GM12878 (cell line): ENCODE data around the gene ELOF1. TPM values are rescaled to one million over a fixed set of nuclear protein-coding genes. Genes with fewer than 3 reads are reported as not detected.

Experiments
- ATAC-seq: fragments of 200-7000 bp; cut with Tn5 transposase; 3 replicates; pipeline ENCODE4 v1.9.1; 2020; ENCODE audit warnings: mild to moderate bottlenecking, moderate library complexity
- BruUV-seq: library from RNA; stranded (reverse); fragments of 400-500 nt; replicated peaks from 2 replicates; lab custom pipeline; 2021; lab: Mats Ljungman, UMichigan
- CTCF ChIA-PET: fragments of 300-600 bp; sonication (Branson Sonifier 250); formaldehyde crosslinking; extraction: SDS; loops from one replicate; lab custom pipeline; 2021; ENCODE audit warnings: inconsistent platforms; lab: Yijun Ruan, JAX
- POLR2A ChIA-PET: fragments of 350-600 bp; formaldehyde crosslinking; extraction: SDS; loops from one replicate; lab custom pipeline; 2021; ENCODE audit warnings: inconsistent platforms; lab: Charles Lee
- RAD21 ChIA-PET: fragments of 300-600 bp; sonication (Branson Sonifier 250); formaldehyde crosslinking; loops from one replicate; lab custom pipeline; 2023; ENCODE audit warnings: antibody characterized with exemption; ENCODE audit not compliant: unreplicated experiment; lab: Charles Lee
- SMC1A ChIA-PET: fragments of 300-600 bp; sonication (Branson Sonifier 250); formaldehyde crosslinking; loops from one replicate; lab custom pipeline; 2023; ENCODE audit not compliant: unreplicated experiment, uncharacterized antibody; lab: Charles Lee
- DNase-seq: peaks from one replicate; pipeline ENCODE4 v3.0.0-alpha.2; 2011; ENCODE audit warnings: low read depth, low spot score
- FAIRE-seq: peaks from 3 replicates; lab custom pipeline; 2011; peaks lifted over from hg19 to GRCh38; lab: Jason Lieb, UNC
- H2AFZ ChIP-seq: 2 replicates; pipeline ENCODE4 v1.6.0; 2011; ENCODE audit warnings: low read depth, low read length, control low read depth; ENCODE audit not compliant: control insufficient read depth
- H3K27ac ChIP-seq: 2 replicates; pipeline ENCODE4 v1.5.1; 2011; ENCODE audit warnings: control low read depth; ENCODE audit not compliant: control insufficient read depth, insufficient read depth
- H3K27me3 ChIP-seq, 2 experiments: replicated peaks in 1 of 2; 2 replicates each; pipeline versions ENCODE4 v1.6.0 to v1.6.1; 2011; ENCODE audit warnings: low read length in 1 of 2; ENCODE audit not compliant: control insufficient read depth in 2 of 2, insufficient read depth in 2 of 2
- H3K36me3 ChIP-seq, 2 experiments: 2 replicates each; pipeline ENCODE4 v1.5.1; 2011; ENCODE audit warnings: low read length in 1 of 2; ENCODE audit not compliant: control insufficient read depth in 2 of 2, insufficient read depth in 2 of 2
- H3K4me1 ChIP-seq: 2 replicates; pipeline ENCODE4 v1.6.1; 2011; ENCODE audit warnings: mild to moderate bottlenecking, low read length, moderate library complexity, mixed read lengths; ENCODE audit not compliant: control insufficient read depth, insufficient read depth
- H3K4me2 ChIP-seq: 2 replicates; pipeline ENCODE4 v1.6.0; 2011; ENCODE audit warnings: control low read depth; ENCODE audit not compliant: control insufficient read depth, insufficient read depth
- H3K4me3 ChIP-seq: fragments of 200-600 bp; sonication (generic); 2 replicates; pipeline ENCODE4 v1.5.1; 2016
- H3K79me2 ChIP-seq: 2 replicates; pipeline ENCODE4 v1.6.0; 2011; ENCODE audit warnings: low read length; ENCODE audit not compliant: control insufficient read depth, insufficient read depth
- H3K9ac ChIP-seq: 2 replicates; pipeline ENCODE4 v1.8.0; 2011; ENCODE audit warnings: low read length, control low read depth, mixed read lengths; ENCODE audit not compliant: control insufficient read depth, insufficient read depth
- H3K9me3 ChIP-seq: replicated peaks from 3 replicates; pipeline ENCODE4 v1.5.1; 2011; ENCODE audit warnings: mild to moderate bottlenecking, low read length; ENCODE audit not compliant: control insufficient read depth, insufficient read depth
- H4K20me1 ChIP-seq: 2 replicates; pipeline ENCODE4 v1.6.0; 2011; ENCODE audit not compliant: control insufficient read depth, insufficient read depth
- CBX5 ChIP-seq: sonication (generic); IDR thresholded peaks from 2 replicates; pipeline ENCODE4 v1.6.1; 2016; ENCODE audit warnings: low read depth, moderate library complexity, mild to moderate bottlenecking, inconsistent platforms
- CREM ChIP-seq: IDR thresholded peaks from 2 replicates; pipeline ENCODE4 v1.6.1; 2014; ENCODE audit warnings: antibody characterized with exemption, low read depth
- EED ChIP-seq: sonication (generic); IDR thresholded peaks from 2 replicates; pipeline ENCODE4 v1.6.1; 2016; ENCODE audit warnings: antibody characterized with exemption, low read depth
- FOS ChIP-seq: IDR thresholded peaks from 3 replicates; pipeline ENCODE4 v1.6.1; 2011; ENCODE audit warnings: borderline replicate concordance; ENCODE audit not compliant: insufficient read length; ENCODE audit errors: extremely low read depth
- HDAC2 ChIP-seq: fragments of 200-600 bp; sonication (generic); IDR thresholded peaks from 2 replicates; pipeline ENCODE4 v1.6.1; 2017
- NFYB ChIP-seq: IDR thresholded peaks from 2 replicates; pipeline ENCODE4 v1.6.1; 2011; ENCODE audit warnings: low read depth, mild to moderate bottlenecking, low read length, improper control_type of control experiment, moderate library complexity; ENCODE audit not compliant: insufficient read depth
- NR2F1 ChIP-seq: fragments of 450-650 bp; conservative IDR thresholded peaks from 2 replicates; pipeline ENCODE4 v1.6.1; 2017; ENCODE audit warnings: mild to moderate bottlenecking
- RAD21 ChIP-seq: IDR thresholded peaks from 2 replicates; pipeline ENCODE4 v1.6.1; 2011; ENCODE audit warnings: mild to moderate bottlenecking, low read depth, low read length, moderate library complexity; ENCODE audit not compliant: insufficient read depth
- RELA ChIP-seq: fragments of 450-650 bp; IDR thresholded peaks from 2 replicates; pipeline ENCODE4 v1.8.0; 2014; ENCODE audit warnings: borderline replicate concordance; ENCODE audit not compliant: partially characterized antibody
- RELB ChIP-seq: fragments of 450-650 bp; IDR thresholded peaks from 2 replicates; pipeline ENCODE4 v1.6.1; 2017; ENCODE audit warnings: low read depth, mild to moderate bottlenecking, moderate library complexity
- SIN3A ChIP-seq: IDR thresholded peaks from 2 replicates; pipeline ENCODE4 v1.6.1; 2012; ENCODE audit warnings: low read depth, low read length, improper control_type of control experiment
- SMC3 ChIP-seq: IDR thresholded peaks from 2 replicates; pipeline ENCODE4 v1.6.1; 2011; ENCODE audit warnings: low read length, improper control_type of control experiment, borderline replicate concordance
- STAT3 ChIP-seq: IDR thresholded peaks from 2 replicates; pipeline ENCODE4 v1.6.1; 2011; ENCODE audit warnings: low read depth, low read length, improper control_type of control experiment
- ZNF207 ChIP-seq: fragments of 450-650 bp; IDR thresholded peaks from 2 replicates; pipeline ENCODE4 v1.6.1; 2014; ENCODE audit warnings: antibody characterized with exemption, mild to moderate bottlenecking, borderline replicate concordance
- ZNF217 ChIP-seq: fragments of 450-650 bp; IDR thresholded peaks from 2 replicates; pipeline ENCODE4 v1.6.1; 2017; ENCODE audit warnings: antibody characterized with exemption, mild to moderate bottlenecking
- WGBS: methylation state at CpG from one replicate; pipeline ENCODE4 v1.1.6; 2016; ENCODE audit warnings: low lambda C conversion rate; ENCODE audit not compliant: insufficient replicate concordance, insufficient coverage; ENCODE audit errors: missing lambda C conversion rate; 5-methylcytosine and 5-hydroxymethylcytosine counted together
- in situ Hi-C: fragments of 300-500 bp; cut with MboI; formaldehyde crosslinking; loops from 9 replicates; pipeline ENCODE4 v1.14.3; 2018; ENCODE audit warnings: mixed read lengths
- intact Hi-C: fragments of 100-400 bp; cut with micrococcal nuclease; formaldehyde crosslinking; loops from one replicate; pipeline ENCODE4 v1.14.2; 2022; ENCODE audit not compliant: unreplicated experiment
- polyA plus RNA-seq, 11 experiments: library from polyadenylated mRNA; depleted of rRNA in 4 of 11; unstranded in 6 of 11; stranded (reverse) in 5 of 11; fragments of >200 nt; fragmentation: Nextera tagmentation in 4 of 11; fragmentation: Illumina TruSeq in 1 of 11; extraction: Ambion mirVana in 4 of 11; extraction: Trizol in 1 of 11; gene quantifications; 1 replicate in 1 of 11; 2 replicates in 10 of 11; pipeline versions ENCODE4 v1.2.1 to v1.2.3, GENCODE V29; 2011 to 2016; ENCODE audit warnings: inconsistent platforms in 2 of 11, missing spikeins in 2 of 11, low read depth in 1 of 11
- total RNA-seq, 4 experiments: library from RNA; depleted of rRNA in 3 of 4; stranded (reverse); fragments of >200 nt in 3 of 4; fragmentation: Illumina TruSeq in 1 of 4; extraction: Trizol in 1 of 4; gene quantifications; 2 replicates each; pipeline versions ENCODE4 v1.2.1 to v1.2.3, GENCODE V29; 2013 to 2021
- TF ChIP-seq, protein P1 (sequence below): fragments of 450-650 bp; IDR thresholded peaks from 2 replicates; pipeline ENCODE4 v1.6.1; 2018; ENCODE audit warnings: borderline replicate concordance, mild to moderate bottlenecking; ENCODE audit not compliant: partially characterized antibody
- TF ChIP-seq, protein P2 (sequence below): fragments of 150-350 bp; IDR thresholded peaks from 2 replicates; pipeline ENCODE4 v1.6.1; 2014; ENCODE audit warnings: mild to moderate bottlenecking, low read depth, low read length
- TF ChIP-seq, protein P3 (sequence below): IDR thresholded peaks from 2 replicates; pipeline ENCODE4 v1.6.1; 2011; ENCODE audit warnings: borderline replicate concordance, low read depth, mild to moderate bottlenecking, moderate library complexity, mixed read lengths, low read length; ENCODE audit not compliant: insufficient read depth; ENCODE audit errors: extremely low read length

The ELOF1 gene
- total and polyA plus RNA-seq, 10 of the 15 experiments (the other 5 are each of a cell fraction or from before 2014, with no cell fraction given): 11.7 to 124 (median 92.9) TPM

DNA sequence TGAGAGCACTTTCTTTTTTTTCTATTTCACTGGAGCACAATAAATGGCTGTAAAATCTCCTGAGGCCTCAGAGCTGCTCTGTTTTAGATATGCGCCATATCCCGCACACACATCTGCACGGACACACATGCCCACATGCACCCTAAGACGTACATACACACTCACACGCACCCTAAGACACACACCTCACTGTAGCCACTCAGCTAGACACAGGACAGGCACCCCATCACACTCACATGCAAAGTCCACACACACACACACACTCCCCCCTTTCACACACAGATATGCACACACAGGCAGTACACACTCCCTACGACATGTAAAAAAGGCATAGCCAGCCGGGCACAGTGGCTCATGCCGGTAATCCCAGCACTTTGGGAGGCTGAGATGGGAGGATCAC lies 8.8 kb downstream of the ELOF1 start:
- in situ Hi-C loops (no loop called here), intact Hi-C loops (no loop called here)
- H3K4me3 ChIP-seq: no peak overlapping the region
- H3K36me3 ChIP-seq: peaks cover 7 to 24% of the 10 kb centered on the region in 2 experiments; a peak in 3 of 4 replicates
- no peak overlapping the region for H3K9ac ChIP-seq
- WGBS: 94% methylated on average over 8 of the region's 8 CpGs
- TF ChIP-seq ZNF217: no peak
- TF ChIP-seq ZNF207: no peak
- TF ChIP-seq NFYB: no peak
- TF ChIP-seq, protein P1, sequence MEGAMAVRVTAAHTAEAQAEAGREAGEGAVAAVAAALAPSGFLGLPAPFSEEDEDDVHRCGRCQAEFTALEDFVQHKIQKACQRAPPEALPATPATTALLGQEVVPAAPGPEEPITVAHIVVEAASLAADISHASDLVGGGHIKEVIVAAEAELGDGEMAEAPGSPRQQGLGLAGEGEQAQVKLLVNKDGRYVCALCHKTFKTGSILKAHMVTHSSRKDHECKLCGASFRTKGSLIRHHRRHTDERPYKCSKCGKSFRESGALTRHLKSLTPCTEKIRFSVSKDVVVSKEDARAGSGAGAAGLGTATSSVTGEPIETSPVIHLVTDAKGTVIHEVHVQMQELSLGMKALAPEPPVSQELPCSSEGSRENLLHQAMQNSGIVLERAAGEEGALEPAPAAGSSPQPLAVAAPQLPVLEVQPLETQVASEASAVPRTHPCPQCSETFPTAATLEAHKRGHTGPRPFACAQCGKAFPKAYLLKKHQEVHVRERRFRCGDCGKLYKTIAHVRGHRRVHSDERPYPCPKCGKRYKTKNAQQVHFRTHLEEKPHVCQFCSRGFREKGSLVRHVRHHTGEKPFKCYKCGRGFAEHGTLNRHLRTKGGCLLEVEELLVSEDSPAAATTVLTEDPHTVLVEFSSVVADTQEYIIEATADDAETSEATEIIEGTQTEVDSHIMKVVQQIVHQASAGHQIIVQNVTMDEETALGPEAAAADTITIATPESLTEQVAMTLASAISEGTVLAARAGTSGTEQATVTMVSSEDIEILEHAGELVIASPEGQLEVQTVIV: no peak
- TF ChIP-seq, protein P2, sequence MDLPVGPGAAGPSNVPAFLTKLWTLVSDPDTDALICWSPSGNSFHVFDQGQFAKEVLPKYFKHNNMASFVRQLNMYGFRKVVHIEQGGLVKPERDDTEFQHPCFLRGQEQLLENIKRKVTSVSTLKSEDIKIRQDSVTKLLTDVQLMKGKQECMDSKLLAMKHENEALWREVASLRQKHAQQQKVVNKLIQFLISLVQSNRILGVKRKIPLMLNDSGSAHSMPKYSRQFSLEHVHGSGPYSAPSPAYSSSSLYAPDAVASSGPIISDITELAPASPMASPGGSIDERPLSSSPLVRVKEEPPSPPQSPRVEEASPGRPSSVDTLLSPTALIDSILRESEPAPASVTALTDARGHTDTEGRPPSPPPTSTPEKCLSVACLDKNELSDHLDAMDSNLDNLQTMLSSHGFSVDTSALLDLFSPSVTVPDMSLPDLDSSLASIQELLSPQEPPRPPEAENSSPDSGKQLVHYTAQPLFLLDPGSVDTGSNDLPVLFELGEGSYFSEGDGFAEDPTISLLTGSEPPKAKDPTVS: no peak
- no peak for TF ChIP-seq EED
- TF ChIP-seq RELB: no peak
- TF ChIP-seq NR2F1: no peak
- no peak for TF ChIP-seq CREM
- TF ChIP-seq SMC3: no peak
- no peak for TF ChIP-seq FOS
- no peak for TF ChIP-seq STAT3
- no peak for TF ChIP-seq SIN3A
- no peak for TF ChIP-seq RAD21
- no peak for TF ChIP-seq CBX5
- no peak for TF ChIP-seq RELA
- TF ChIP-seq, protein P3, sequence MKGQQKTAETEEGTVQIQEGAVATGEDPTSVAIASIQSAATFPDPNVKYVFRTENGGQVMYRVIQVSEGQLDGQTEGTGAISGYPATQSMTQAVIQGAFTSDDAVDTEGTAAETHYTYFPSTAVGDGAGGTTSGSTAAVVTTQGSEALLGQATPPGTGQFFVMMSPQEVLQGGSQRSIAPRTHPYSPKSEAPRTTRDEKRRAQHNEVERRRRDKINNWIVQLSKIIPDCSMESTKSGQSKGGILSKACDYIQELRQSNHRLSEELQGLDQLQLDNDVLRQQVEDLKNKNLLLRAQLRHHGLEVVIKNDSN: no peak
- no peak for TF ChIP-seq HDAC2
- H3K9me3 ChIP-seq: no peaks in the 10 kb centered on the region
- DNase-seq: no peak
- H3K4me1 ChIP-seq: peaks cover 23% of the 10 kb centered on the region
- no peak for FAIRE-seq
- H3K4me2 ChIP-seq: no peak overlapping the region
- ChIA-PET SMC1A (no interaction called here), RAD21 (no interaction called here), CTCF (interaction anchor here (0.9 kb wide), 1 partner anchor 14 kb away, joined by 3 read pairs; no protein-coding TSS in a partner anchor), POLR2A (no interaction called here)
- H3K79me2 ChIP-seq: peaks cover 3% of the 10 kb centered on the region
- no peak overlapping the region for H3K27ac ChIP-seq
- H4K20me1 ChIP-seq: no peaks in the 10 kb centered on the region
- no peaks in the 10 kb centered on the region for H3K27me3 ChIP-seq
- ATAC-seq: no peak
- no peak overlapping the region for H2AFZ ChIP-seq
- no TSS peak for BruUV-seq
